Liver (tissue), 3 donors: ENCODE measurements around the gene TRIM40.
"Not testable (repeated sequence)": the region's sequence is repeated elsewhere in the genome, so short reads cannot be mapped to it uniquely, and the experiment has no call there.

Experiments used
- CTCF ChIP-seq: fragments of 150-350 bp; IDR thresholded peaks from 2 replicates; pipeline ENCODE4 v1.5.1; 2017; ENCODE audit warnings: improper control_type of control experiment, low read depth, low read length; ENCODE audit not compliant: missing input control
- EGR1 ChIP-seq, 2 donors: IDR thresholded peaks; 2 replicates each; pipeline ENCODE4 v1.6.1; 2016 to 2018; ENCODE audit warnings: antibody characterized with exemption in 2 of 2, low read depth in 2 of 2
- FOXA1 ChIP-seq: IDR thresholded peaks from 2 replicates; pipeline ENCODE4 v1.6.1; 2016; ENCODE audit warnings: antibody characterized with exemption
- JUND ChIP-seq, 2 donors: IDR thresholded peaks; 2 replicates each; pipeline ENCODE4 v1.6.1; 2016; ENCODE audit warnings: antibody characterized with exemption in 2 of 2
- MAX ChIP-seq: IDR thresholded peaks from 2 replicates; pipeline ENCODE4 v1.6.1; 2016; ENCODE audit warnings: antibody characterized with exemption
- RAD21 ChIP-seq, 2 donors: IDR thresholded peaks; 2 replicates each; pipeline ENCODE4 v1.6.1; 2016; ENCODE audit warnings: antibody characterized with exemption in 2 of 2, mild to moderate bottlenecking in 2 of 2
- RXRA ChIP-seq, 2 donors: IDR thresholded peaks; 2 replicates each; pipeline ENCODE4 v1.6.1; 2017 to 2018; ENCODE audit warnings: antibody characterized with exemption in 2 of 2, mild to moderate bottlenecking in 1 of 2
- SP1 ChIP-seq: IDR thresholded peaks from 2 replicates; pipeline ENCODE4 v1.6.1; 2018; ENCODE audit warnings: antibody characterized with exemption, mild to moderate bottlenecking
- TAF1 ChIP-seq: conservative IDR thresholded peaks from 2 replicates; pipeline ENCODE4 v1.6.1; 2016; ENCODE audit warnings: antibody characterized with exemption, mild to moderate bottlenecking
- YY1 ChIP-seq: IDR thresholded peaks from 2 replicates; pipeline ENCODE4 v1.6.1; 2016; ENCODE audit warnings: antibody characterized with exemption, mild to moderate bottlenecking
- TF ChIP-seq, protein P1 (sequence below): IDR thresholded peaks from 2 replicates; pipeline ENCODE4 v1.6.1; 2016; ENCODE audit warnings: antibody characterized with exemption
- TF ChIP-seq, protein P2 (sequence below): IDR thresholded peaks from 2 replicates; pipeline ENCODE4 v1.6.1; 2016; ENCODE audit warnings: antibody characterized with exemption, mild to moderate bottlenecking
- donor health status: healthy.
- donor health status: healthy.

DNA sequence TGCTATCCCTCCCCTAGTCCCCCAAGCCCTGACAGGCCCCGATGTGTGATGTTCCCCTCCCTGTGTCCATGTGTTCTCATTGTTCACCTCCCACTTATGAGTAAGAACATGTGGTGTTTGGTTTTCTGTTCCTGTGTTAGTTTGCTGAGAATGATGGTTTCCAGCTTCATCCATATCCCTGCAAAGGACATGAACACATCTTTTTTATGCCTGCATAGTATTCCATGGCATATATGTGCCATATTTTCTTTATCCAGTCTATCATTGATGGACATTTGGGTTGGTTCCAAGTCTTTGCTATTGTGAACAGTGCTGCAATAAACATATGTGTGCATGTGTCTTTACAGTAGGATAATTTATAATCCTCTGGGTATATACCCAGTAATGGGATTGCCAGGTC, 29.3 kb downstream of the TRIM40 start:
- not testable (repeated sequence) for TF ChIP-seq YY1; CTCF; MAX; RAD21 (IDR thresholded peaks at IDR 0.05); TAF1; SP1; JUND (IDR thresholded peaks at IDR 0.05); RXRA (IDR thresholded peaks at IDR 0.05); FOXA1; EGR1 (IDR thresholded peaks at IDR 0.05; ENCODE audit: low read depth in 2 of 2)
- TF ChIP-seq, protein P1, sequence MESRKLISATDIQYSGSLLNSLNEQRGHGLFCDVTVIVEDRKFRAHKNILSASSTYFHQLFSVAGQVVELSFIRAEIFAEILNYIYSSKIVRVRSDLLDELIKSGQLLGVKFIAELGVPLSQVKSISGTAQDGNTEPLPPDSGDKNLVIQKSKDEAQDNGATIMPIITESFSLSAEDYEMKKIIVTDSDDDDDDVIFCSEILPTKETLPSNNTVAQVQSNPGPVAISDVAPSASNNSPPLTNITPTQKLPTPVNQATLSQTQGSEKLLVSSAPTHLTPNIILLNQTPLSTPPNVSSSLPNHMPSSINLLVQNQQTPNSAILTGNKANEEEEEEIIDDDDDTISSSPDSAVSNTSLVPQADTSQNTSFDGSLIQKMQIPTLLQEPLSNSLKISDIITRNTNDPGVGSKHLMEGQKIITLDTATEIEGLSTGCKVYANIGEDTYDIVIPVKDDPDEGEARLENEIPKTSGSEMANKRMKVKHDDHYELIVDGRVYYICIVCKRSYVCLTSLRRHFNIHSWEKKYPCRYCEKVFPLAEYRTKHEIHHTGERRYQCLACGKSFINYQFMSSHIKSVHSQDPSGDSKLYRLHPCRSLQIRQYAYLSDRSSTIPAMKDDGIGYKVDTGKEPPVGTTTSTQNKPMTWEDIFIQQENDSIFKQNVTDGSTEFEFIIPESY: not testable (repeated sequence)
- TF ChIP-seq, protein P2, sequence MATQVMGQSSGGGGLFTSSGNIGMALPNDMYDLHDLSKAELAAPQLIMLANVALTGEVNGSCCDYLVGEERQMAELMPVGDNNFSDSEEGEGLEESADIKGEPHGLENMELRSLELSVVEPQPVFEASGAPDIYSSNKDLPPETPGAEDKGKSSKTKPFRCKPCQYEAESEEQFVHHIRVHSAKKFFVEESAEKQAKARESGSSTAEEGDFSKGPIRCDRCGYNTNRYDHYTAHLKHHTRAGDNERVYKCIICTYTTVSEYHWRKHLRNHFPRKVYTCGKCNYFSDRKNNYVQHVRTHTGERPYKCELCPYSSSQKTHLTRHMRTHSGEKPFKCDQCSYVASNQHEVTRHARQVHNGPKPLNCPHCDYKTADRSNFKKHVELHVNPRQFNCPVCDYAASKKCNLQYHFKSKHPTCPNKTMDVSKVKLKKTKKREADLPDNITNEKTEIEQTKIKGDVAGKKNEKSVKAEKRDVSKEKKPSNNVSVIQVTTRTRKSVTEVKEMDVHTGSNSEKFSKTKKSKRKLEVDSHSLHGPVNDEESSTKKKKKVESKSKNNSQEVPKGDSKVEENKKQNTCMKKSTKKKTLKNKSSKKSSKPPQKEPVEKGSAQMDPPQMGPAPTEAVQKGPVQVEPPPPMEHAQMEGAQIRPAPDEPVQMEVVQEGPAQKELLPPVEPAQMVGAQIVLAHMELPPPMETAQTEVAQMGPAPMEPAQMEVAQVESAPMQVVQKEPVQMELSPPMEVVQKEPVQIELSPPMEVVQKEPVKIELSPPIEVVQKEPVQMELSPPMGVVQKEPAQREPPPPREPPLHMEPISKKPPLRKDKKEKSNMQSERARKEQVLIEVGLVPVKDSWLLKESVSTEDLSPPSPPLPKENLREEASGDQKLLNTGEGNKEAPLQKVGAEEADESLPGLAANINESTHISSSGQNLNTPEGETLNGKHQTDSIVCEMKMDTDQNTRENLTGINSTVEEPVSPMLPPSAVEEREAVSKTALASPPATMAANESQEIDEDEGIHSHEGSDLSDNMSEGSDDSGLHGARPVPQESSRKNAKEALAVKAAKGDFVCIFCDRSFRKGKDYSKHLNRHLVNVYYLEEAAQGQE: not testable (repeated sequence)
